GM19035 (cell line): Measurements from ENCODE around the gene MLLT6.

Source experiments
- ATAC-seq: cut with Tn5 transposase; IDR thresholded peaks from one replicate; pipeline ENCODE4 v1.9.1; 2021; ENCODE audit not compliant: unreplicated experiment

MLLT6 gene

GRCh38 chr17:38674749-38675615 lies 30.1 kb upstream of the MLLT6 start, which contains the start of gene EPOP:
EPOP (minus strand) TSS chr17:38674957; CDS start chr17:38674495, 462 bp downstream.
- peak; percentile 84 for ATAC-seq

- peak; percentile 42 for ATAC-seq
Measured at GRCh38 chr17:38676706-38677504, 28.2 kb upstream of the MLLT6 start.

- no peak for ATAC-seq
Measured at GRCh38 chr17:38677819-38678218, 27.3 kb upstream of the MLLT6 start.

- no peak for ATAC-seq
Measured at GRCh38 chr17:38681096-38681495, 24.0 kb upstream of the MLLT6 start.

- no peak for ATAC-seq
Measured at GRCh38 chr17:38685491-38685890, 19.6 kb upstream of the MLLT6 start.

- ATAC-seq: no peak
Measured at GRCh38 chr17:38687286-38687685, 17.8 kb upstream of the MLLT6 start.

GRCh38 chr17:38690386-38690785 lies 14.7 kb upstream of the MLLT6 start:
- ATAC-seq: no peak

GRCh38 chr17:38691154-38691553 lies 13.9 kb upstream of the MLLT6 start:
- ATAC-seq: no peak

GRCh38 chr17:38693700-38694329 lies 11.3 kb upstream of the MLLT6 start:
- no peak for ATAC-seq

GRCh38 chr17:38697061-38697820 lies 7.8 kb upstream of the MLLT6 start:
- ATAC-seq: no peak

GRCh38 chr17:38698760-38699159 lies 6.3 kb upstream of the MLLT6 start:
- ATAC-seq: no peak

- peak; percentile 17 for ATAC-seq
Measured at GRCh38 chr17:38701504-38702165, 3.4 kb upstream of the MLLT6 start.

- ATAC-seq: peak; percentile 44
Measured at GRCh38 chr17:38702166-38702915, 2.7 kb upstream of the MLLT6 start.

GRCh38 chr17:38702916-38703741 lies 1.9 kb upstream of the MLLT6 start:
- no peak for ATAC-seq

GRCh38 chr17:38703742-38704605 lies 1.1 kb upstream of the MLLT6 start:
- ATAC-seq: no peak

- no peak for ATAC-seq
Measured at GRCh38 chr17:38705523-38705802, 390 bp downstream of the MLLT6 start.

GRCh38 chr17:38705803-38706504 lies 881 bp downstream of the MLLT6 start:
- no peak for ATAC-seq
